Ishikawa (cell line): Measurements from ENCODE around the gene ACOXL.

Experiments
- EGR1 ChIP-seq: IDR thresholded peaks from 2 replicates; pipeline ENCODE4 v1.6.1; 2012
- EP300 ChIP-seq: IDR thresholded peaks from 2 replicates; pipeline ENCODE4 v1.6.1; 2012; ENCODE audit warnings: borderline replicate concordance
- FOXM1 ChIP-seq: IDR thresholded peaks from 2 replicates; pipeline ENCODE4 v1.6.1; 2012; ENCODE audit warnings: low read depth, borderline replicate concordance
- MAX ChIP-seq: IDR thresholded peaks from 2 replicates; pipeline ENCODE4 v1.6.1; 2012
- NFIC ChIP-seq: IDR thresholded peaks from 2 replicates; pipeline ENCODE4 v1.6.1; 2012
- REST ChIP-seq: IDR thresholded peaks from 2 replicates; pipeline ENCODE4 v1.6.1; 2012; ENCODE audit warnings: low read depth, mild to moderate bottlenecking
- YY1 ChIP-seq: IDR thresholded peaks from 2 replicates; pipeline ENCODE4 v1.6.1; 2012; ENCODE audit warnings: low read depth

- TF ChIP-seq EGR1, result no peak
- no peak for TF ChIP-seq YY1
- TF ChIP-seq EP300, result no peak
- no peak for TF ChIP-seq FOXM1
- TF ChIP-seq MAX, result no peak
- no peak for TF ChIP-seq NFIC
- TF ChIP-seq REST, result no peak
Measured at GRCh38 chr2:110853516-110853915, 121.1 kb downstream of the ACOXL start.
